Esophagus squamous epithelium (tissue), 5 donors: ENCODE results near the gene SMAD5. TPM values are rescaled to one million over a fixed set of nuclear protein-coding genes. Genes with fewer than 3 reads are reported as not detected.

ENCODE experiments used
- DNase-seq: peaks from one replicate; lab custom pipeline; 2025; lab: John Stamatoyannopoulos, UW
- H3K27ac ChIP-seq, 4 donors: fragments of 200-600 bp; sonication (generic); one replicate each; pipeline ENCODE4 v1.5.1; 2016 to 2019; ENCODE audit warnings: mild to moderate bottlenecking in 1 of 4
- H3K27me3 ChIP-seq, 4 donors: fragments of 200-600 bp; sonication (generic); 1 replicate in 3 of 4; 2 replicates in 1 of 4; pipeline versions ENCODE4 v1.5.1 to v1.6.0; 2017 to 2021; ENCODE audit warnings: antibody characterized with exemption in 1 of 4
- H3K36me3 ChIP-seq, 3 donors: fragments of 200-600 bp; sonication (generic); one replicate each; pipeline ENCODE4 v1.5.1; 2016 to 2019
- H3K4me1 ChIP-seq, 3 donors: fragments of 200-600 bp; sonication (generic); one replicate each; pipeline ENCODE4 v1.5.1; 2017 to 2019
- H3K4me3 ChIP-seq, 4 donors: fragments of 200-600 bp; sonication (generic); 1 replicate in 3 of 4; 2 replicates in 1 of 4; pipeline ENCODE4 v1.5.1; 2016 to 2019; ENCODE audit warnings: mild to moderate bottlenecking in 2 of 4, moderate library complexity in 1 of 4
- H3K9me3 ChIP-seq, 3 donors: fragments of 200-600 bp; sonication (generic); one replicate each; pipeline ENCODE4 v1.5.1; 2016 to 2019
- POLR2A ChIP-seq, 4 donors: fragments of 450-650 bp; IDR thresholded peaks; one replicate each; pipeline ENCODE4 v1.6.1; 2017; ENCODE audit warnings: antibody characterized with exemption in 4 of 4, mild to moderate bottlenecking in 4 of 4, moderate library complexity in 3 of 4
- WGBS, 2 donors: methylation state at CpG; one replicate each; pipeline ENCODE4 v1.1.5; 2018; 5-methylcytosine and 5-hydroxymethylcytosine counted together
- intact Hi-C: fragments of 100-400 bp; cut with DNase I; formaldehyde crosslinking; loops from one replicate; pipeline ENCODE4 v1.15.0; 2022
- total RNA-seq, 4 donors: library from RNA; depleted of rRNA; stranded (reverse); fragments of >200 nt; gene quantifications; one replicate each; pipeline ENCODE4 v1.1.0, GENCODE V29; 2016
- TF ChIP-seq, protein P1 (sequence below), 6 experiments: fragments of 450-650 bp in 4 of 6; fragments of 200-600 bp in 2 of 6; sonication (generic) in 2 of 6; IDR thresholded peaks; one replicate each; pipeline ENCODE4 v1.5.1; 2016 to 2019; ENCODE audit warnings: antibody characterized with exemption in 6 of 6, mild to moderate bottlenecking in 4 of 6, moderate library complexity in 4 of 6
- donor health status: DM: yes; HTN: yes; CAD: no.

Gene SMAD5
- total RNA-seq, 4 donors from 2014 or later = 32.0 to 49.6 (median 38.1) TPM

DNA sequence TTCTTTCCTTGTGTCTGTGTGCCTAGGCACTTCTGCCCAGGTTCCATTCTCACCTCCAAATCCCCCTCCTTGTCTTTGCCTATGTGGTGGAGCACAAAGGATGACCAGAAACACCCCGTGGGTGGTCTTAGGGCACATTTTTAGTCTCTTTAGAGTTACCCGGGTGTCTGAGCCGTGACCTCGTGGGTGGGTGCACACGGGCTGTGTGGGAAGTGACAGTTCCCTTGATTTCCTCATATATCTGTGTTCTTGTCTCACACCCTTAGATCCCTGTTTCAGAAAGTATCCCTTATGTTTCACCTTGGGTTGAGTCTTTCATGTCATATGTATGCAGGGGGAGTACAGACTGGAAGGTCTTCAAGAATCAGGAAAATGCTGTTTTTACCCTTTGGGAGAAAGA is 73.7 kb downstream of the SMAD5 start:
- no peaks in the 10 kb centered on the region for H3K36me3 ChIP-seq
- no peak overlapping the region for H3K4me3 ChIP-seq
- no peaks in the 10 kb centered on the region for H3K4me1 ChIP-seq
- intact Hi-C loops = no loop called here
- WGBS, 2 donors = 58 to 73% methylated on average over 5 of the region's 5 CpGs
- DNase-seq = no peak
- peaks cover 0 to 42% (median 0%) of the 10 kb centered on the region in 4 donors for H3K27me3 ChIP-seq
- H3K9me3 ChIP-seq = no peaks in the 10 kb centered on the region
- no peak overlapping the region for H3K27ac ChIP-seq
- TF ChIP-seq, protein P1, sequence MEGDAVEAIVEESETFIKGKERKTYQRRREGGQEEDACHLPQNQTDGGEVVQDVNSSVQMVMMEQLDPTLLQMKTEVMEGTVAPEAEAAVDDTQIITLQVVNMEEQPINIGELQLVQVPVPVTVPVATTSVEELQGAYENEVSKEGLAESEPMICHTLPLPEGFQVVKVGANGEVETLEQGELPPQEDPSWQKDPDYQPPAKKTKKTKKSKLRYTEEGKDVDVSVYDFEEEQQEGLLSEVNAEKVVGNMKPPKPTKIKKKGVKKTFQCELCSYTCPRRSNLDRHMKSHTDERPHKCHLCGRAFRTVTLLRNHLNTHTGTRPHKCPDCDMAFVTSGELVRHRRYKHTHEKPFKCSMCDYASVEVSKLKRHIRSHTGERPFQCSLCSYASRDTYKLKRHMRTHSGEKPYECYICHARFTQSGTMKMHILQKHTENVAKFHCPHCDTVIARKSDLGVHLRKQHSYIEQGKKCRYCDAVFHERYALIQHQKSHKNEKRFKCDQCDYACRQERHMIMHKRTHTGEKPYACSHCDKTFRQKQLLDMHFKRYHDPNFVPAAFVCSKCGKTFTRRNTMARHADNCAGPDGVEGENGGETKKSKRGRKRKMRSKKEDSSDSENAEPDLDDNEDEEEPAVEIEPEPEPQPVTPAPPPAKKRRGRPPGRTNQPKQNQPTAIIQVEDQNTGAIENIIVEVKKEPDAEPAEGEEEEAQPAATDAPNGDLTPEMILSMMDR (IDR thresholded peaks at IDR 0.05) = no peak
- TF ChIP-seq POLR2A (IDR thresholded peaks at IDR 0.05) = no peak

DNA sequence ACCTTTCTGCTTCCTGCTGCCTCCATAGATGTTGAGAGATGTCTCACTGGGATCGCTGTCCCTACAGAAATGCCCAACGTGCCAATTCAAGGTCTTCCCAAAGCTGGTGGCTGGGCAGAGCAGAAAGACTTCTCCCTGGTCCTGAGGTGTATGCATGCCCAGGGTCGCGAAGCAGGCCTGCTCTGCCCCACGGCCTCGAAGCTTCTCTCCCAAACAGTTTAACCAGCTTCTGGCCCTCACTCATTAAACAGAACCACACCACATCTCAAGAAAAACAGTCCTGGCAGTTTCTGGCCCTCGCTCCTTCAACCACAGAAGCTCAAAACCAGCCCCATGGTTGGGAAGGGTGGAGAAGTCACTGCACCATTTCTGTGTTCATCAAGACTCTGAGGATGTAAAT is 75.0 kb downstream of the SMAD5 start:
- intact Hi-C loops = no loop called here

DNA sequence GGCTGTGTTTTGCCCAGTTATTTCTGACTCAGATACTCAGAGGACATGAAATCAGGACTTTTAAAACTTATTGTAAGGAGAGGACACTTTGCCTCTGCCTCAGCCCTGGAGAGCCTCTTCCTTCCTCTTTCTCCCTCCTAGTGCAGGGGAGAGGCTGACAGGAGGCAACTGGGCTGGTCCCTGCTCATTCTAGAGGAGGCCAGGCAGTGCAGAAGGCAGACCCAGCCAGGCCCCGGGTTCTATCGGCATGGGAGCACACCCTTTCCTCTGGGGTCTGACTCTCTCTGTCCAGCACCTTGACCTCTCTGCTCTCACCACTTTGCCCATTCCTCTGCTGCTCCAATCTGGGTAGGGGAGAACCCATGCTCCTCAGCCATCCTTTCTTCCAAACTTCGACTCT is 76.3 kb downstream of the SMAD5 start:
- Histone ChIP-seq H3K4me1 (no peaks in the 10 kb centered on the region), H3K4me3 (no peak overlapping the region), H3K36me3 (no peaks in the 10 kb centered on the region), H3K27me3 (peaks cover 0 to 62% (median 0%) of the 10 kb centered on the region in 4 donors), H3K27ac (no peak overlapping the region), H3K9me3 (no peaks in the 10 kb centered on the region)
- no peak for DNase-seq
- 54 to 74% methylated on average over 3 of the region's 3 CpGs for WGBS, 2 donors
- TF ChIP-seq POLR2A (IDR thresholded peaks at IDR 0.05) = no peak
- TF ChIP-seq, protein P1 (IDR thresholded peaks at IDR 0.05) = no peak
- intact Hi-C loops = no loop called here

More for the DNA sequence above, 75.0 kb downstream of the SMAD5 start:
- DNase-seq = no peak
- H3K4me1 ChIP-seq = no peaks in the 10 kb centered on the region
- WGBS, 2 donors = 88% methylated on average over 5 of the region's 7 CpGs; no CpG with 5 or more reads in 1 of the 2 donors
- H3K36me3 ChIP-seq = no peaks in the 10 kb centered on the region
- H3K9me3 ChIP-seq = no peaks in the 10 kb centered on the region
- H3K27ac ChIP-seq = no peak overlapping the region
- peaks cover 0 to 51% (median 0%) of the 10 kb centered on the region in 4 donors for H3K27me3 ChIP-seq
- no peak overlapping the region for H3K4me3 ChIP-seq
- TF ChIP-seq, protein P1 (IDR thresholded peaks at IDR 0.05) = no peak
- no peak for TF ChIP-seq POLR2A (IDR thresholded peaks at IDR 0.05)

DNA sequence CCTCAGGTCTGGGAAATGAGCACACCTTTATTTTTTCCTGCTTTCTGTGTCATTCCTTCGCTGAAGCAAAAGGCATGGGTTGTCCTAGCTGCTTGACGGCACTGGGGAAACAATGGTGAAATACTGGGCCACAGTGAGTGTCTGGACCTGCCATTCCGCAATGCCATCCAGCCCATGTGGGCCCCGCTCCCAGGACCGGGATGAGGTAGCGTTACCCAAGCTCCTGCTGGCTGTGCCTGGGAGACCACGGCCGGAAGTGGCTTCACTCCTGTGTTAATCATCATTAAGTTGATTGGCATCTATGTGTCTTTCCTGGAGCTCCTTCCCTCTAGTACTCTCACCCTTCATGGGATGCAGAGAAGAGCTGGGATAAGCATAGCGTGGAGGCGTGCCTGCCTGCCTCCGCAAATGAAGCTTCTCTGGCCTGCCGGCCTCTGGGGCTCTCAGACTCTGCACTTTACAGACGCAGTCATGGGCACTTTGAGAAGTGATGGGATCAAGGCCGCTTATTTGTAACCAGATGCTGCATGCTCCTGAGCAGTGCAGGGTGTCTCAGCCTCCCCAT is 76.8 kb downstream of the SMAD5 start:
- H3K9me3 ChIP-seq = no peaks in the 10 kb centered on the region
- intact Hi-C loops = no loop called here
- no peaks in the 10 kb centered on the region for H3K4me1 ChIP-seq
- TF ChIP-seq, protein P1 (IDR thresholded peaks at IDR 0.05) = no peak
- TF ChIP-seq POLR2A (IDR thresholded peaks at IDR 0.05) = no peak
- H3K27ac ChIP-seq = no peak overlapping the region
- WGBS, 2 donors = 85 to 86% methylated on average over 6 to 11 of the region's 14 CpGs
- no peaks in the 10 kb centered on the region for H3K36me3 ChIP-seq
- no peak overlapping the region for H3K4me3 ChIP-seq
- H3K27me3 ChIP-seq = peaks cover 0 to 60% (median 0%) of the 10 kb centered on the region in 4 donors
- no peak for DNase-seq

DNA sequence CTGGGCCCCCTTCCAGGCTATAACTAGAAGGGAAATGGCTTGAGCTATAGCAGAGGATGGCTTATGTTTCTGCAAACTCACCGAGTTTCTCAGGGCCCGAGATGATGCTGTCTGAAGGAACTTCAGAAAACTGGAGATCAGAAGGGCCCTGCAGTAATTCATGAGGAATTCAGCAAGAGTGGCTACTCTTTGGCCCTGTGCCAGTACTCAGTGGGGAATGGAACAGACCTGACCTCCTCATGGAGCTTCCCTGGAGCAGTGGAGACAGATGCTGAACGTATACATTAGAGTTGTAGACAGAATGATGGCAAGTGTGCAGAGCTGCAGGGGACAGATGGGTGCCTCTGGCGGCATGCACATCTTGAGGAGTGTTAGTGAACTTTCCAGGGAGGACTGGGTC is 77.6 kb downstream of the SMAD5 start:
- TF ChIP-seq, protein P1 (IDR thresholded peaks at IDR 0.05) = no peak
- no peak for TF ChIP-seq POLR2A (IDR thresholded peaks at IDR 0.05)

More for the DNA sequence above, 77.6 kb downstream of the SMAD5 start:
- Histone ChIP-seq H3K4me3 (no peak overlapping the region), H3K36me3 (no peaks in the 10 kb centered on the region), H3K9me3 (no peaks in the 10 kb centered on the region), H3K4me1 (no peaks in the 10 kb centered on the region), H3K27me3 (peaks cover 0 to 64% (median 0%) of the 10 kb centered on the region in 4 donors), H3K27ac (no peak overlapping the region)
- DNase-seq = no peak
- intact Hi-C loops = loop anchor here (5.0 kb wide), 2 partner anchors 268 to 323 kb away; no protein-coding TSS in a partner anchor
- WGBS, 2 donors = 70 to 80% methylated on average over 1 to 4 of the region's 4 CpGs
